Vagina (tissue), 2 donors: ENCODE results near the gene HCK. TPM values are rescaled to one million over a fixed set of nuclear protein-coding genes. Genes with fewer than 3 reads are reported as not detected.

Source experiments
- DNase-seq, 2 donors: peaks; one replicate each; pipeline ENCODE4 v3.0.0-alpha.2; 2017; ENCODE audit errors: extremely low spot score in 2 of 2
- H3K27ac ChIP-seq: fragments of 200-600 bp; sonication (generic); one replicate; pipeline ENCODE4 v1.5.1; 2019
- H3K27me3 ChIP-seq: fragments of 200-600 bp; sonication (generic); one replicate; pipeline ENCODE4 v1.5.1; 2019
- H3K36me3 ChIP-seq, 2 donors: fragments of 200-600 bp; sonication (generic); one replicate each; pipeline ENCODE4 v1.5.1; 2017 to 2019
- H3K4me1 ChIP-seq: fragments of 200-600 bp; sonication (generic); one replicate; pipeline ENCODE4 v1.5.1; 2019
- H3K4me3 ChIP-seq, 2 donors: fragments of 200-600 bp; sonication (generic); 1 replicate in 1 of 2; 2 replicates in 1 of 2; pipeline ENCODE4 v1.5.1; 2016 to 2019
- H3K9me3 ChIP-seq: fragments of 200-600 bp; sonication (generic); one replicate; pipeline ENCODE4 v1.5.1; 2019
- POLR2A ChIP-seq, 2 donors: fragments of 450-650 bp; IDR thresholded peaks; one replicate each; pipeline ENCODE4 v1.6.1; 2017; ENCODE audit warnings: antibody characterized with exemption in 2 of 2, mild to moderate bottlenecking in 2 of 2, moderate library complexity in 2 of 2
- POLR2AphosphoS5 ChIP-seq, 2 donors: sonication (generic); formaldehyde crosslinking; IDR thresholded peaks; one replicate each; pipeline ENCODE4 v1.9.0; 2017; ENCODE audit warnings: antibody characterized with exemption in 2 of 2, mild to moderate bottlenecking in 2 of 2, low read depth in 1 of 2; ENCODE audit not compliant: insufficient read depth in 1 of 2
- intact Hi-C: fragments of 100-400 bp; cut with DNase I; formaldehyde crosslinking; loops from one replicate; pipeline ENCODE4 v1.15.1; 2023
- total RNA-seq: library from RNA; depleted of rRNA; stranded (reverse); fragments of >200 nt; gene quantifications from one replicate; pipeline ENCODE4 v1.2.3, GENCODE V29; 2016
- TF ChIP-seq, protein P1 (sequence below), 3 experiments: fragments of 450-650 bp in 2 of 3; fragments of 200-600 bp in 1 of 3; sonication (generic) in 1 of 3; IDR thresholded peaks; one replicate each; pipeline ENCODE4 v1.5.1; 2017 to 2019; ENCODE audit warnings: antibody characterized with exemption in 3 of 3, mild to moderate bottlenecking in 2 of 3, moderate library complexity in 2 of 3

The HCK gene
- total RNA-seq, 1 donor from 2014 or later: 10.1 TPM

DNA sequence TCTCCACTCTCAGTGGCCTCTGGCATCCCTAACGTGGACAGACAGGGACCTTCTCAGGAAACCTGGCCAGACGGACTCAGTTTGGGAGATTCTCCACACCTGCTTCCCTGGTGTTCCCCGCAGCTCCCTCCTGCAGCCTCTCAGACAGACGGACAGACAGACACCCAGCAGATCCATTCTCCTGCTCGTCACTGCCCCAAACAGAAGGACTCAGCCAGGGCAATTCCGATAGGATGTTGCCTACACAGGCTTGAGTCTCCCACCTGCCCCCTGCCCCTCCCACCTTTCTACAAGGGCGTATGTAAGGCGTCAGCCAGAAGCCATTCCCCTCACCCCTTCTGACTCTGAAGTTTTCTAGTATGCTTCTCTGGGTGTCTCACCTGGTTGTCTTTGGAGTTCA lies 41.4 kb upstream of the HCK start:
- H3K4me3 ChIP-seq: peak overlapping the region in 1 of 2 donors; percentile 27
- H3K36me3 ChIP-seq: no peaks in the 10 kb centered on the region
- H3K4me1 ChIP-seq: no peaks in the 10 kb centered on the region
- no peak for DNase-seq
- intact Hi-C loops: no loop called here
- H3K27ac ChIP-seq: no peak overlapping the region
- H3K9me3 ChIP-seq: no peaks in the 10 kb centered on the region
- no peaks in the 10 kb centered on the region for H3K27me3 ChIP-seq
- TF ChIP-seq, protein P1, sequence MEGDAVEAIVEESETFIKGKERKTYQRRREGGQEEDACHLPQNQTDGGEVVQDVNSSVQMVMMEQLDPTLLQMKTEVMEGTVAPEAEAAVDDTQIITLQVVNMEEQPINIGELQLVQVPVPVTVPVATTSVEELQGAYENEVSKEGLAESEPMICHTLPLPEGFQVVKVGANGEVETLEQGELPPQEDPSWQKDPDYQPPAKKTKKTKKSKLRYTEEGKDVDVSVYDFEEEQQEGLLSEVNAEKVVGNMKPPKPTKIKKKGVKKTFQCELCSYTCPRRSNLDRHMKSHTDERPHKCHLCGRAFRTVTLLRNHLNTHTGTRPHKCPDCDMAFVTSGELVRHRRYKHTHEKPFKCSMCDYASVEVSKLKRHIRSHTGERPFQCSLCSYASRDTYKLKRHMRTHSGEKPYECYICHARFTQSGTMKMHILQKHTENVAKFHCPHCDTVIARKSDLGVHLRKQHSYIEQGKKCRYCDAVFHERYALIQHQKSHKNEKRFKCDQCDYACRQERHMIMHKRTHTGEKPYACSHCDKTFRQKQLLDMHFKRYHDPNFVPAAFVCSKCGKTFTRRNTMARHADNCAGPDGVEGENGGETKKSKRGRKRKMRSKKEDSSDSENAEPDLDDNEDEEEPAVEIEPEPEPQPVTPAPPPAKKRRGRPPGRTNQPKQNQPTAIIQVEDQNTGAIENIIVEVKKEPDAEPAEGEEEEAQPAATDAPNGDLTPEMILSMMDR (IDR thresholded peaks at IDR 0.05): no peak

DNA sequence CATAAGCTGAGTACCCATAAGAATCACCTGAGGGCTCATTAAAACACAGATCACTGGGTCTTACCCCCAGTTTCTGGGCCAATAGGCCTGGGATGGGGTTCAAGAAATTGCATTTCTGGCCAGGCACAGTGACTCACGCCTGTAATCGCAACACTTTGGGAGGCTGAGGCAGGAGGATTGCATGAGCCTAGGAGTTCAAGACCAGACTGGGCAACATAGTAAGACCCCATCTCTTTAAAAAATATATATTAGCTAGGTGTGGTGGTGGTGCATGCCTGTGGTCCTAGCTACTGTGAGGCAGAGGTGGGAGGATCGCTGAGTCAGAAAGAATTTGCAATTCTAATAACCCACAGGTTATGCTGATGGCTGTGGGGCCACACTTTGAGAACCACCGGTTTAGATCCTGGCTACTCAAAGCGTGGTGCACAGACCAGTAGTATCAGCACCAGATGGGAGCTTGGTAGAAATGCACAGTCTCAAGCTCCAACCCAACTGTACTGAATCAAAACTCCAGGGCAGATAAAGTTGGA lies 39.8 kb upstream of the HCK start:
- Histone ChIP-seq H3K27ac (no peak overlapping the region), H3K4me3 (peak overlapping the region in 1 of 2 donors; percentile 27), H3K27me3 (no peaks in the 10 kb centered on the region), H3K9me3 (no peaks in the 10 kb centered on the region), H3K36me3 (no peaks in the 10 kb centered on the region), H3K4me1 (no peaks in the 10 kb centered on the region)
- TF ChIP-seq POLR2A (IDR thresholded peaks at IDR 0.05): no peak
- TF ChIP-seq, protein P1 (IDR thresholded peaks at IDR 0.05): no peak
- no peak for TF ChIP-seq POLR2AphosphoS5 (IDR thresholded peaks at IDR 0.05; ENCODE audit: insufficient read depth in 1 of 2, low read depth in 1 of 2)
- intact Hi-C loops: no loop called here
- no peak for DNase-seq

DNA sequence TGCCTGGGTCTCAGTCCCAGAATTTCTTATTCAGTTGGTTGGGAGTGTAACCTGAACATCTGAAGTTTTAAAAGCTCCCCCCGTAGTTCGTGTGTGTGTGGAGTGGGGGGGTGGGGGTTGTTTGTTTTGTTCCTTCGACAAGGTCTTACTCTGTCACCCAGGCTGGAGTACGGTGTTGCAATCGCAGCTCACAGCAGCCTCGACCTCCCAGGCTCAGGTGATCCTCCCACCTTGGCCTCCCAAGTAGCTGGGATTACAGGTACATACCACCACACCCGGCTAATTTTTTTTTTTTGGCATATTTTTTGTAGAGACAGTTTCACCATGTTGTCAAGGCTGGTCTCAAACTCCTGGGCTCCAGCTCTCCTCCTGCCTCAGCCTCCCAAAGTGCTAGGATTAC lies 38.7 kb upstream of the HCK start:
- TF ChIP-seq, protein P1 (IDR thresholded peaks at IDR 0.05): no peak
- TF ChIP-seq POLR2A (IDR thresholded peaks at IDR 0.05) (no peak), POLR2AphosphoS5 (IDR thresholded peaks at IDR 0.05; ENCODE audit: insufficient read depth in 1 of 2, low read depth in 1 of 2) (no peak)
- H3K4me1 ChIP-seq: peaks cover 2% of the 10 kb centered on the region
- no peak for DNase-seq
- H3K27me3 ChIP-seq: peaks cover under 1% of the 10 kb centered on the region
- intact Hi-C loops: no loop called here
- H3K9me3 ChIP-seq: no peaks in the 10 kb centered on the region
- no peak overlapping the region for H3K27ac ChIP-seq
- no peaks in the 10 kb centered on the region for H3K36me3 ChIP-seq
- H3K4me3 ChIP-seq: no peak overlapping the region

DNA sequence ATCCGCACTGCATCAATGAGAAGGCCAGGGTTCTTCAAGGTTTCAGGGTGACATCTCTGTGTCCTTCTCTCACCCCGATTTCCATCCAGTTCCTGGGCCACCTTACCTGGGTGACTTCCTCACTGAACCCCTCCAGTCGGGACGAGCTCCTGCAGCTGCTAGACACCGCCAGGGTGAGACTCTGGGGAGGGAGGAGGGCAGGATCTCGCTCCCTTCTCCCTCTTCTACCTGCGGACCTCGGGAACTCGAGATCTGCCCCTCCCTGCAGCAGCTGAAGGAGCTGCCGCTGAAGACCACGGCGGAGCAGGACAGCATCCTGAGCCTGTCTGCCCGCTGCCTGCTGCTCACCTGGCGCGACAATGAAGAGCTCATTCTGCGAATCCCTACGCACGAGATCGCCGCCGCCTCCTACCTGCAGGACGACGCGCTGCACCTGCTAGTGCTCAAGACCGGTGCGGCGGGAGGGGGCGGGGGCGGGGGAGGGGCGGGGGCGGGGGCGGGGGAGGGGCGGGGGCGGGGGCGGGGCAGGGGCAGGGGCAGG lies 34.3 kb upstream of the HCK start:
- Histone ChIP-seq H3K27me3 (peaks cover 4% of the 10 kb centered on the region), H3K4me1 (peaks cover 6% of the 10 kb centered on the region), H3K4me3 (no peak overlapping the region), H3K27ac (no peak overlapping the region), H3K9me3 (no peaks in the 10 kb centered on the region), H3K36me3 (no peaks in the 10 kb centered on the region)
- TF ChIP-seq POLR2AphosphoS5 (IDR thresholded peaks at IDR 0.05; ENCODE audit: insufficient read depth in 1 of 2, low read depth in 1 of 2) (no peak), POLR2A (IDR thresholded peaks at IDR 0.05) (no peak)
- TF ChIP-seq, protein P1 (IDR thresholded peaks at IDR 0.05): no peak
- intact Hi-C loops: no loop called here
- no peak for DNase-seq

GRCh38 chr20:32018269-32019155 lies 33.5 kb upstream of the HCK start:
- intact Hi-C loops: no loop called here
- peaks cover 4% of the 10 kb centered on the region for H3K27me3 ChIP-seq
- peak overlapping the region; percentile 48 to 63 for H3K4me3 ChIP-seq
- TF ChIP-seq, protein P1 (IDR thresholded peaks at IDR 0.05): no peak
- TF ChIP-seq POLR2A (IDR thresholded peaks at IDR 0.05) (no peak), POLR2AphosphoS5 (IDR thresholded peaks at IDR 0.05; ENCODE audit: insufficient read depth in 1 of 2, low read depth in 1 of 2) (peak in 1 of 2 donors; percentile 13)
- peaks cover 6% of the 10 kb centered on the region for H3K4me1 ChIP-seq
- H3K9me3 ChIP-seq: no peaks in the 10 kb centered on the region
- DNase-seq: no peak
- no peak overlapping the region for H3K27ac ChIP-seq
- H3K36me3 ChIP-seq: no peaks in the 10 kb centered on the region
